Keratinocyte (primary cell): ENCODE measurements around the gene AP2A2.

Source experiments
- CTCF ChIP-seq, 3 experiments: IDR thresholded peaks in 1 of 3; conservative IDR thresholded peaks in 1 of 3; optimal IDR thresholded peaks in 1 of 3; 2 replicates in 2 of 3; 3 replicates in 1 of 3; pipeline versions ENCODE3 to v1.5.1; 2011; ENCODE audit warnings: low read length in 3 of 3, mild to moderate bottlenecking in 3 of 3, moderate library complexity in 2 of 3, control low read depth in 1 of 3, inconsistent platforms in 1 of 3; ENCODE audit not compliant: insufficient read depth in 2 of 3; ENCODE audit errors: extremely low read depth in 1 of 3
- EZH2 ChIP-seq: IDR thresholded peaks from one replicate; pipeline ENCODE4 v1.6.1; 2012; ENCODE audit warnings: inconsistent platforms, mild to moderate bottlenecking, low read length, moderate library complexity

- TF ChIP-seq EZH2 (no peak), CTCF (optimal IDR thresholded peaks at IDR 0.05 in 1 of 3, IDR thresholded peaks at IDR 0.05 in 1 of 3, conservative IDR thresholded peaks at IDR 0.05 in 1 of 3; ENCODE audit: extremely low read depth in 1 of 3, insufficient read depth in 2 of 3, low read length in 3 of 3) (peak in 1 of 3 experiments; percentile 13)
Measured at GRCh38 chr11:880447-880846, 45.2 kb upstream of the AP2A2 start.
